Activated naive CD4-positive, alpha-beta T cell (primary cell): Measurements from ENCODE around the gene FBXL15.

Source experiments
- DNase-seq, 4 experiments: peaks; one replicate each; lab custom pipeline; 2025; lab: John Stamatoyannopoulos, UW

Gene FBXL15

GRCh38 chr10:102397222-102398171 is 23.1 kb upstream of the FBXL15 start:
- DNase-seq = no peak

- no peak for DNase-seq
Measured at GRCh38 chr10:102398172-102399020, 22.2 kb upstream of the FBXL15 start.

- DNase-seq = peak; percentile 70 to 85 (median 82)
Measured at GRCh38 chr10:102399217-102400021, 21.2 kb upstream of the FBXL15 start.

GRCh38 chr10:102400076-102400475 is 20.6 kb upstream of the FBXL15 start:
- no peak for DNase-seq

- no peak for DNase-seq
Measured at GRCh38 chr10:102400598-102401341, 19.9 kb upstream of the FBXL15 start.

- no peak for DNase-seq
Measured at GRCh38 chr10:102401342-102401654, 19.3 kb upstream of the FBXL15 start.

GRCh38 chr10:102401735-102402511 is 18.7 kb upstream of the FBXL15 start:
- no peak for DNase-seq

- DNase-seq = no peak
Measured at GRCh38 chr10:102402512-102402896, 18.1 kb upstream of the FBXL15 start.

GRCh38 chr10:102403115-102403514 is 17.5 kb upstream of the FBXL15 start:
- DNase-seq = no peak

GRCh38 chr10:102404361-102405107 is 16.1 kb upstream of the FBXL15 start:
- DNase-seq = no peak

GRCh38 chr10:102405108-102405571 is 15.5 kb upstream of the FBXL15 start:
- no peak for DNase-seq

GRCh38 chr10:102405632-102406031 is 15.0 kb upstream of the FBXL15 start:
- no peak for DNase-seq

GRCh38 chr10:102406815-102407214 is 13.8 kb upstream of the FBXL15 start:
- DNase-seq = no peak

- no peak for DNase-seq
Measured at GRCh38 chr10:102407425-102408130, 13.1 kb upstream of the FBXL15 start.

GRCh38 chr10:102408131-102408727 is 12.4 kb upstream of the FBXL15 start:
- no peak for DNase-seq

- DNase-seq = peak; percentile 47 to 84 (median 56)
Measured at GRCh38 chr10:102408728-102409603, 11.7 kb upstream of the FBXL15 start.

- no peak for DNase-seq
Measured at GRCh38 chr10:102409604-102410428, 10.8 kb upstream of the FBXL15 start.
